Activated CD8-positive, alpha-beta memory T cell treated with anti-CD3 and anti-CD28 coated beads, Interleukin-2, amount 50 U/mL, for 24 hours (primary cell): ENCODE results near the gene FANCM.

ENCODE experiments used
- DNase-seq: peaks from one replicate; pipeline ENCODE4 v3.0.0-alpha.2; 2020; ENCODE audit errors: extremely low read depth

FANCM gene

GRCh38 chr14:45246151-45246550 is 110.4 kb downstream of the FANCM start:
- DNase-seq: no peak

- no peak for DNase-seq
These were observed 111.0 kb downstream of the FANCM start for GRCh38 chr14:45246691-45247090.

GRCh38 chr14:45247427-45247826 is 111.7 kb downstream of the FANCM start:
- DNase-seq: no peak

GRCh38 chr14:45249856-45250575 is 114.3 kb downstream of the FANCM start:
- no peak for DNase-seq
